PFSK-1 (cell line): ENCODE measurements around the gene COMT.

Experiments used
- FOXP2 ChIP-seq: optimal IDR thresholded peaks from 2 replicates; pipeline ENCODE3; 2011; ENCODE audit warnings: borderline replicate concordance, control low read depth, inconsistent platforms; ENCODE audit not compliant: insufficient read depth; ENCODE audit errors: extremely low read length, extremely low read depth
- POLR2AphosphoS5 ChIP-seq: IDR thresholded peaks from 2 replicates; pipeline ENCODE4 v1.6.1; 2012; ENCODE audit warnings: low read depth, mild to moderate bottlenecking, control low read depth, low read length, moderate library complexity
- SIN3A ChIP-seq: IDR thresholded peaks from 2 replicates; pipeline ENCODE4 v1.6.1; 2012; ENCODE audit warnings: mild to moderate bottlenecking, low read length, moderate library complexity, borderline replicate concordance; ENCODE audit not compliant: insufficient read depth
- TAF1 ChIP-seq: IDR thresholded peaks from 2 replicates; pipeline ENCODE4 v1.6.1; 2012; ENCODE audit warnings: low read length, control low read depth, borderline replicate concordance; ENCODE audit not compliant: insufficient read depth
- TF ChIP-seq, protein P1 (sequence below), 2 experiments: IDR thresholded peaks; 2 replicates each; pipeline versions ENCODE4 v1.6.1 to v1.8.0; 2011 to 2012; ENCODE audit warnings: low read depth in 2 of 2, low read length in 2 of 2, control low read depth in 1 of 2, inconsistent platforms in 1 of 2, mild to moderate bottlenecking in 1 of 2, moderate library complexity in 1 of 2; ENCODE audit not compliant: insufficient read depth in 1 of 2

COMT gene

DNA sequence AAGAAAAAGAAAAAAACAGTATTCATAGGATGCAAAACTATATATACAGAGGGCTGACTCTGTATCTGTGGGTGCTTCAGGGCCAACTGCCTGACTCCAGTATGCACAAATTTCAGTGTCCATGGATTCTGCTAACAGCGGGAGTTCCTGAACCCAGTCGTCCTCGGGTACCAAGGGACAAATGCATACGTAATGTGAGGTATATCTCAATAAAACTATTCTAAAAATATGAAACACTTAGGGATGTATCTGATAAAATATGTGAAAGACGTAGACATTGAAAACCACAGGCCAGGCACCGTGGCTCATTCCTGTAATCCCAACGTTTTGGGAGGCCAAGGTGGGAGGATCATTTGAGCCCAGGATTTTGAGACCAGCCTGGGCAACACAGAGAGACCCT, 13.9 kb upstream of the COMT start:
- TF ChIP-seq, protein P1, sequence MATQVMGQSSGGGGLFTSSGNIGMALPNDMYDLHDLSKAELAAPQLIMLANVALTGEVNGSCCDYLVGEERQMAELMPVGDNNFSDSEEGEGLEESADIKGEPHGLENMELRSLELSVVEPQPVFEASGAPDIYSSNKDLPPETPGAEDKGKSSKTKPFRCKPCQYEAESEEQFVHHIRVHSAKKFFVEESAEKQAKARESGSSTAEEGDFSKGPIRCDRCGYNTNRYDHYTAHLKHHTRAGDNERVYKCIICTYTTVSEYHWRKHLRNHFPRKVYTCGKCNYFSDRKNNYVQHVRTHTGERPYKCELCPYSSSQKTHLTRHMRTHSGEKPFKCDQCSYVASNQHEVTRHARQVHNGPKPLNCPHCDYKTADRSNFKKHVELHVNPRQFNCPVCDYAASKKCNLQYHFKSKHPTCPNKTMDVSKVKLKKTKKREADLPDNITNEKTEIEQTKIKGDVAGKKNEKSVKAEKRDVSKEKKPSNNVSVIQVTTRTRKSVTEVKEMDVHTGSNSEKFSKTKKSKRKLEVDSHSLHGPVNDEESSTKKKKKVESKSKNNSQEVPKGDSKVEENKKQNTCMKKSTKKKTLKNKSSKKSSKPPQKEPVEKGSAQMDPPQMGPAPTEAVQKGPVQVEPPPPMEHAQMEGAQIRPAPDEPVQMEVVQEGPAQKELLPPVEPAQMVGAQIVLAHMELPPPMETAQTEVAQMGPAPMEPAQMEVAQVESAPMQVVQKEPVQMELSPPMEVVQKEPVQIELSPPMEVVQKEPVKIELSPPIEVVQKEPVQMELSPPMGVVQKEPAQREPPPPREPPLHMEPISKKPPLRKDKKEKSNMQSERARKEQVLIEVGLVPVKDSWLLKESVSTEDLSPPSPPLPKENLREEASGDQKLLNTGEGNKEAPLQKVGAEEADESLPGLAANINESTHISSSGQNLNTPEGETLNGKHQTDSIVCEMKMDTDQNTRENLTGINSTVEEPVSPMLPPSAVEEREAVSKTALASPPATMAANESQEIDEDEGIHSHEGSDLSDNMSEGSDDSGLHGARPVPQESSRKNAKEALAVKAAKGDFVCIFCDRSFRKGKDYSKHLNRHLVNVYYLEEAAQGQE (IDR thresholded peaks at IDR 0.05; ENCODE audit: insufficient read depth in 1 of 2, low read depth in 2 of 2, low read length in 2 of 2), result no peak
- TF ChIP-seq POLR2AphosphoS5 (no peak), FOXP2 (no peak), TAF1 (no peak), SIN3A (no peak)

- TF ChIP-seq TAF1 (no peak), FOXP2 (no peak), POLR2AphosphoS5 (no peak), SIN3A (no peak)
- TF ChIP-seq, protein P1 (IDR thresholded peaks at IDR 0.05; ENCODE audit: insufficient read depth in 1 of 2, low read depth in 2 of 2, low read length in 2 of 2), result no peak
These were observed 13.4 kb upstream of the COMT start for GRCh38 chr22:19928207-19928606.

DNA sequence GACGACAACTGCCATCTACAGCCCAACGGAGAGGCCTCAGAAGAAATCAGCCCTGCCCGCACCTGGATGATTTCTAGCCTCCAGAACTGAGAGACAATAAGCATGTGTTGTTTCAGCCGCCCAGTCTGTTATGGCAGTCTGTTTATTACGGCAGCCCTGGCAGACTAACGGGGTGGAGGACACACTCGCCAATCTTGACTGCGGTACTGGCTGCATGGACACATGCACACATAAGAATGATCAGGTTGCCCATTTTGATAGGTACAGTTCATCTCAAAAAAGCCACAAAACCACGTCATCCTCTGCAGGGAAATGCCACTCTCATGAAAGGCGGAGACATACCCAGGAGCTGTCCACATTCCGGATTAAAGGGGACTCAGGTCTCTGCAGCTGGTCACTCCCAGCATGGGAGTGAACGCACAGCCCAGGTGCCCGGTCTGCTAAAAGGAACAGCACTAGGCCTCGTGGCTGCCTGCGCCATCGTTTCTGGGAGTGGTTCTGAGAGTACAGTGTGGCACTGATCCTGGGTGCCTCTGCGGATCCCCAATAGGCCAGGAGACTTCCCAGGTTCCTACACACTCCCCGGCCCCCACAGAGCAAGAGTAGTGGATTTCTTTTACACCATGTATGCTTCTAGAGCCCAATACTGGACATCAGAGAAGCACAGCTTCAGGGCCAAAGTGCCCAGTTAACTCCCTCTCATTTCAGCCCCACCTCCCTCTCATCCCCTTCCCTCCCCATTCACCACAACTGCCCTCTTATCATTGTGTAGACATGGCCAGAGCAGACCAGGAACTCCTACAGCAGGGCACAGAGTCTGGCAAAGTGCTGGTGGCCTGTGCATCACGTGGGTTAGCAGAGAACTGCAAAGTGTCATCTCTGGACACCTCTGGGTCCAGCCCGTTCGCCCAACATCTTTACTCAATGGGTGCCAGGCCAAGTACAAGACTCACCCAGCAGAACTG, 11.7 kb upstream of the COMT start:
- TF ChIP-seq FOXP2, result no peak
- TF ChIP-seq, protein P1 (IDR thresholded peaks at IDR 0.05; ENCODE audit: insufficient read depth in 1 of 2, low read depth in 2 of 2, low read length in 2 of 2), result no peak
- TF ChIP-seq POLR2AphosphoS5, result no peak
- TF ChIP-seq SIN3A, result no peak
- no peak for TF ChIP-seq TAF1

GRCh38 chr22:19930551-19931486, 10.8 kb upstream of the COMT start:
- TF ChIP-seq SIN3A, result no peak
- TF ChIP-seq, protein P1 (IDR thresholded peaks at IDR 0.05; ENCODE audit: insufficient read depth in 1 of 2, low read depth in 2 of 2, low read length in 2 of 2), result no peak
- no peak for TF ChIP-seq POLR2AphosphoS5
- TF ChIP-seq TAF1, result no peak
- no peak for TF ChIP-seq FOXP2
